ENCODE data around the gene C11orf98. TPM values are rescaled to one million over a fixed set of nuclear protein-coding genes. Genes with fewer than 3 reads are reported as not detected.

Gene C11orf98
- 10 to 100 TPM; 37.9 to 89.1 (median 77.2) TPM for polyA plus RNA-seq (ENCODE audit: low read depth in 6 of 6)

DNA sequence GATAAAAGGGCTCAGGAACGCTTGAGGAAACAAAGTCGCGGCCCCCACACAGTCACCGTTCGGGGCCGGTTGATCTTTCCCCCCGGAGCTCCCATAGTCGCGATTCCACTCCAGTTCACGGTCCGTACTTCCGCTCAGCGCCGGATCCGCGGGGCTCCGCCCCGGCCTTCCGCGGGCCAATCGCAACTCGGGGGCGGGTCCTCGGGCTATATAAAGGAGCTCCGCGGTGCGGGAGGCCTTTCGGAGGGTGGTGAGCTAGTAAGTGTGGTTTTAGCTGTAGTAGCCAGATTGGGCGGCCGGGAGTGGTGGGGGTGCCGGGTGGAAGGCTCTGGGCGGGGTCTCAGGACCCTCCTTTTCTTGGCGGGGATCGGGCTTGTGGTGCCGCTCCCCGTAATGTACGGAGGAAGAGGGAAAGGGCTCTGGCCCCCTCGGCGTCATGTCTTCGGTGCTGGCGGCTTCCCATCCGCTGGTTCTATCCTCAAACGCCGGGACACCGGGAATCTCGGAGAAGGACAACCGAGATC lies at the start of gene C11orf98, which contains the start of gene CSKMT:
C11orf98 (minus strand) TSS at position 136 of the 524 bp plus-strand sequence; CDS start at position 95, 41 bp downstream.
CSKMT (plus strand) TSS at position 238 of the 524 bp plus-strand sequence. CDS start 568 bp downstream, outside the sequence.
- peak; percentile 96 for DNase-seq
- Mint-ChIP-seq H3K27me3 (no peaks in the 10 kb centered on the region), H3K4me1 (peaks cover 25 to 58% (median 41%) of the 10 kb centered on the region in 3 donors), H3K36me3 (peaks cover 7% of the 10 kb centered on the region in 2 donors), H3K27ac (peak within 1 kb of the TSS; percentile 82 to 99 (median 96)), H3K4me3 (peak within 1 kb of the TSS; percentile 95 to 100 (median 97)), H3K9me3 (no peaks in the 10 kb centered on the region)
- peak; percentile 93 for ATAC-seq (ENCODE audit: low read depth in 2 of 2)

DNA sequence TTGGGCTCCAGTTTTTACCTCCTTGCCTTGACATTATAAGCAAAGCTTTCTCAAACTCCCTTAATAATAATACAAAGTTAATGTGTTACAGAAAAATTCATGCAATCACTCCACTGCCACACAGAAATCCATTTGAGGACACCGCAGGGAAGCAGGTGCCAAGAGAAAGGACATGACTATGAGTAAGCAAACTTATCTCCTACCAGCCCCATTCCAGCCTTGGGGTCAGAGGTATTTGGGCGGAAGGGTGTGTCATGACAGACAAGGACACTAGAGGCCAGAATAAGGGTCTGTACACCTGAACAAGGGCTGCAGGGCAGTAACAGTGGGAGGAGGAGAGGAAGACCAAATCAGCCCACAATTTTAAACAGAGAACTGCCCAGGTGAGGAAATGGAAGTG lies 48.3 kb upstream of the C11orf98 start:
- Mint-ChIP-seq H3K27ac (peak overlapping the region in 4 of 6 donors; percentile 27 to 68 (median 54)), H3K27me3 (no peaks in the 10 kb centered on the region), H3K4me3 (peak overlapping the region in 1 of 8 donors; percentile 46), H3K9me3 (no peaks in the 10 kb centered on the region), H3K36me3 (peaks cover 9 to 11% of the 10 kb centered on the region in 2 donors), H3K4me1 (peaks cover 16 to 31% (median 24%) of the 10 kb centered on the region in 3 donors)
- ATAC-seq (ENCODE audit: low read depth in 2 of 2) (no peak), DNase-seq (no peak)

DNA sequence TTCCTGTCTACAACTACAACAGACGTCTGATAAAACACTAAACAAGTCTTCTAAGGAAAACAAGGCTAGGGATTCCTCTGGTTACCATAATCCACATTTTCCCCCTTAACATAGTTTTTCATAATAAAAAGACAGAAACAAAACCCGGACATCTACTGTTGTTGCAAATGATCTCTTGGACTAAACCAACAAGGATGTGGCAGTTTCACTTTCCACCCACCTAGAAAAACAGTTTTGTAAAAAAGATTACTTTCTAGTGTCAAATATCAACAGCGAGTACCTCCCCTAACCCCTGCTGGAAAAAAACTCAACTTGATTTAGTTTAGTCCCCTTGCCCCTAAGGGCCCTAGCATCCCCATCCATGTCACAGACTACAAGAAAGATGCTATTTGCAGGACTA lies 47.9 kb upstream of the C11orf98 start:
- Mint-ChIP-seq H3K36me3 (peaks cover 6 to 9% of the 10 kb centered on the region in 2 donors), H3K4me3 (peak overlapping the region in 1 of 8 donors; percentile 46), H3K27ac (peak overlapping the region in 4 of 6 donors; percentile 27 to 73 (median 43)), H3K9me3 (no peaks in the 10 kb centered on the region), H3K27me3 (no peaks in the 10 kb centered on the region), H3K4me1 (peaks cover 17 to 36% (median 28%) of the 10 kb centered on the region in 3 donors)
- DNase-seq, result no peak
- no peak for ATAC-seq (ENCODE audit: low read depth in 2 of 2)

DNA sequence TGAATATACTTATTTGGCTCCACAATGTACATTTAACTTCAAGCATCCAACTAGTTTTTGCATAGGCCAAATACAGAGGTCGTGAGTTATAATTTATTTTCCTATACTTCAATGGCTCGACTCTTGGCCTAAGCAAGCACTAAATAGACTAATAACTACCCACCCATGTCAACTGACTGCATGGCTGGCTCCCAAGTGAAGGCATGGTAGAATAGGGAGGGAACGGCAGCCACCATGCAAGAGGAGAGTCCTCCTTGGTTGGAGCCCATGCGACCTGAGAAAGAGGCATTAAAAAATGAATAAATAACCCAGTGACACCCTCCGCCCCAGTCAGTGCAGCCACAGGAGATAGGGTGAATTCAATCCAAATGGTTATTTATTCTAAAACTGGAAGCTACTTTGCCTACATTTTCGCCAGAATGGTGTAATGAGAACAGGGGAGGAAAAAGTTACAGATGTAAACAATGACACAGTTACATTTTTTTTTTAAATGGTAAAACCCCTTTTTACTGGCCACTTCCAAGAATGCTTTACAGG lies 47.3 kb upstream of the C11orf98 start:
- no peaks in the 10 kb centered on the region for H3K27me3 Mint-ChIP-seq
- H3K27ac Mint-ChIP-seq, result peak overlapping the region in 4 of 6 donors; percentile 32 to 73 (median 50)
- DNase-seq (no peak), ATAC-seq (ENCODE audit: low read depth in 2 of 2) (no peak)
- H3K4me1 Mint-ChIP-seq, result peaks cover 21 to 41% (median 34%) of the 10 kb centered on the region in 3 donors
- H3K36me3 Mint-ChIP-seq, result peaks cover 5 to 9% of the 10 kb centered on the region in 2 donors
- H3K4me3 Mint-ChIP-seq, result peak overlapping the region in 3 of 8 donors; percentile 35 to 54 (median 46)
- no peaks in the 10 kb centered on the region for H3K9me3 Mint-ChIP-seq

DNA sequence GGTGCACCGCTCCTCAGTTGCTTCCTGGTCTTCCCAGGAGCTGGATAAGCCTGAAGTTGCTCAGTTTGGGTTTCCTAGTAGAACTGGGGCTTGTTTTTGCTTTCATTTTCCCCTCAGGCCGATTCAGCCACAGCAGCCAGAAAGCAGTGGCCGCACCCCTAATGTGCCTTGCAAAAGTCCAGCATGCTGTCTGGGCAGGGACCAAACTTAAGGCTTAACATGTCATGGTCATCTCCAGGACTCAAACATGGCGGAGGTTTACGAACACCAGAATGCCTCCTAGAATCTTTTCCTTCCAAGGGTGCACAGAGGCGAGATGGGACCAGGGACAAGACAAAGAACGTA lies 45.0 kb upstream of the C11orf98 start:
- Mint-ChIP-seq H3K9me3 (no peaks in the 10 kb centered on the region), H3K4me3 (peak overlapping the region; percentile 95 to 100 (median 98)), H3K4me1 (peaks cover 37 to 61% (median 53%) of the 10 kb centered on the region in 3 donors), H3K27me3 (no peaks in the 10 kb centered on the region), H3K27ac (peak overlapping the region; percentile 98 to 100 (median 99)), H3K36me3 (peaks cover 0 to under 1% of the 10 kb centered on the region in 2 donors)
- no peak for DNase-seq
- no peak for ATAC-seq (ENCODE audit: low read depth in 2 of 2)

DNA sequence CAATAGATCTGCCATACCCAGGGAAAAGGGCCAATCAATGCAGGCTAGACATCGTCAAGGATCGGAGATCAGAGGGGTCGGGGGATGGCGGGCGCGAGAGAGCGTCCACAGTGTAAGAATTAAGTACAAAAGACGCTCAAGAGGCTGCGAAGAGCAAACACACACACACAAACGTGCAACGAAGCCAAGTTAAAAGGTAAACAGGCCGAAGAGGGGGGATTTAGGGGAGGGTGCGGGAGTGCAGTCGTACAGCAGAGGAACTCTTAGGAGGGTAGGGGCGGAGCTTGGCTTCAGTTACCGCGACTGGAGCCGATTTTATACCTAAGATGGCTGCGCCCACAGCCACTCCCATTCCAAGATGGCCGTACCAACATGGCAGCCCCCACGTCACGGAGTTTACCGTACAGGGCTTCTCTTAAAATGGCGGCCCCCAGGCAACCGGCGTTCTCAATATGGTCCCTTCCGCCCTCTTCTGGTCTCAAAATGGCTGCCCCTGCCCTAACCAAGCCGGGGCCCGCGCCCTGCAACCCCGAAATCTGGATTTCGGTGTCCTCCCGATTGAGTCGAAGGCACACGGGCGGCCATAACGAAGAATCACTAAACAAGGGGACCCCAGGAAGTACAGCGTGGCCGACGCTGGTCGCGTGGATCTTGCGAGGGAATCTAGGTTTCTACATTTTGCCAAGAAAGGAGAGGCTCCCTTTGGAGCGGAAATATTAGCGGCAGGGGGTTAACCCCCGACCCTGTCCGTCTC lies 44.4 kb upstream of the C11orf98 start:
- Mint-ChIP-seq H3K9me3 (no peaks in the 10 kb centered on the region), H3K4me3 (peak overlapping the region; percentile 95 to 100 (median 98)), H3K27ac (peak overlapping the region; percentile 98 to 100 (median 99)), H3K4me1 (peaks cover 37 to 61% (median 54%) of the 10 kb centered on the region in 3 donors), H3K27me3 (no peaks in the 10 kb centered on the region), H3K36me3 (no peaks in the 10 kb centered on the region)
- ATAC-seq (ENCODE audit: low read depth in 2 of 2) (peak; percentile 75 to 78), DNase-seq (peak; percentile 97)

DNA sequence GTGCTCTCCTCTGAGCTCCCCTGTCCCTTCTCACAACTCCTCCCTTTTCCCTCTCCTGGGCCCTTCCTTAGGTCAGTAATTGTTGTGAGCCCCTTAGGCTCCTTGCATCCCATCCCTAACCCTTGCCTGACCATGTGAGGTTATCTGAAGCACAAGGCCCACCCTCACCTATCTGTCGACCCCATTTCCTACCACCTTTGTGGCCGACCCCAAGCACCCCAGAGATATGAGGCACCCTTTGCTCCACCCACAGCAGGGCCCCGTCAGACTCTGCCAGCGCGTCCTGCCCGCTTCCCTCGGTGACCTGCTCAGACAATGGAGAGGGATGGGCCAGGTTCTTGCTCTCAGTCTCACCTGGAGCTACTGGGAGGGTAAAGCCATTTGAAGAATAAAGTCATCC lies 43.8 kb upstream of the C11orf98 start:
- Mint-ChIP-seq H3K27ac (peak overlapping the region; percentile 98 to 100 (median 99)), H3K27me3 (no peaks in the 10 kb centered on the region), H3K4me1 (peaks cover 37 to 61% (median 54%) of the 10 kb centered on the region in 3 donors), H3K36me3 (no peaks in the 10 kb centered on the region), H3K4me3 (peak overlapping the region; percentile 95 to 100 (median 98)), H3K9me3 (no peaks in the 10 kb centered on the region)
- DNase-seq, result no peak
- ATAC-seq (ENCODE audit: low read depth in 2 of 2), result no peak

DNA sequence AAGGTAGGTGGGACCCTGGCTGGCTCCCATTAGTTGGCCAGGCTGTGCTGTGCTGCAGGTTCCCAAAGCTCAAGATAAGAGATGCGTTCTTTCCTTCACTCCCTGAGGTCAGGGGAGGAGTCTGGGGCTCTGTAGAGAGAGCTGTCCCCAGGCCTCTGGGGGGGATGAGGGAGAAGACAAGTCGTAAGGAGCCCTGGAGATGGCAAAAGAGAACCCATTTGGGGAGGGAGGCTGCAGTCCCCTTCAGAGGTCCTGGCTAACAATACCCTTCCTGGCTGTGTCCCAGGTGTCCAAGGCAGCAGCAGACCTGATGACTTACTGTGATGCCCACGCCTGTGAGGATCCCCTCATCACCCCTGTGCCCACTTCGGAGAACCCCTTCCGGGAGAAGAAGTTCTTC lies 43.4 kb upstream of the C11orf98 start:
- Mint-ChIP-seq H3K9me3 (no peaks in the 10 kb centered on the region), H3K4me1 (peaks cover 37 to 58% (median 54%) of the 10 kb centered on the region in 3 donors), H3K36me3 (no peaks in the 10 kb centered on the region), H3K4me3 (peak overlapping the region; percentile 95 to 100 (median 98)), H3K27ac (peak overlapping the region in 5 of 6 donors; percentile 98 to 100 (median 99)), H3K27me3 (no peaks in the 10 kb centered on the region)
- ATAC-seq (ENCODE audit: low read depth in 2 of 2), result no peak
- DNase-seq, result no peak

DNA sequence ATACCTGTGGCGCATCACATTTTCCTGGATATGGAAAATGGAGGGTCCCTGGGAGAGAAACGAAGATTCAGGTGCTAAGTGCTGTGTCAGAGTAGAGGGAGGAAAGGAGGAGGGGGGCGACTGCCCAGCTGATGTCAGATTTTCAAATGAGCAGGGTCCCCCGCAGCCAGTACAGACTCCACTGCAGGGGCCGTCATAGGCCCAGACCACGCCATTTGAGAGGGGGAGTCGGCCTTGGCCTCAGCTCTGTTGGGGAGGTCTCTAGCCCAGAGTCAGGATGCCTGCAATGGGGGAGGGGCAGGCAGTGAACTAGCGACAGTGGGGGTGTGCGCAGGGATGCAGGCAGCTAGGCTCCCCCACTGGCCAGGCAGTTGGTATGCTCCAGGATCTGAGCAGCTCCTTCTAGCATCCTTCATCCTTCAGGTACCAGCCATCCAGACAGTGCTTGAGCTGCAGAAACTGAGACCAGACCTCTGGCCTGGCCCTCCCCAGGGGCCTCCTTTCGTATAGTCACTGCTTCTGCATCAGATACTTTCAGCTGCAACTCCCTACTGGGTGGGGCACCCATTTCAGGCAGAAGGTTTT lies 42.4 kb upstream of the C11orf98 start, which contains the start of the genes BSCL2 and GNG3:
BSCL2 (minus strand) TSS at position 148 of the 585 bp plus-strand sequence. CDS start 229 bp downstream, outside the sequence.
GNG3 (plus strand) TSS at position 400 of the 585 bp plus-strand sequence. CDS start 620 bp downstream, outside the sequence.
- H3K4me3 Mint-ChIP-seq, result peak within 1 kb of the TSS; percentile 95 to 100 (median 98)
- H3K9me3 Mint-ChIP-seq, result no peaks in the 10 kb centered on the region
- H3K36me3 Mint-ChIP-seq, result no peaks in the 10 kb centered on the region
- ATAC-seq (ENCODE audit: low read depth in 2 of 2) (no peak), DNase-seq (no peak)
- H3K27me3 Mint-ChIP-seq, result no peaks in the 10 kb centered on the region
- H3K27ac Mint-ChIP-seq, result peak within 1 kb of the TSS; percentile 79 to 100 (median 98)
- peaks cover 39 to 56% (median 53%) of the 10 kb centered on the region in 3 donors for H3K4me1 Mint-ChIP-seq

DNA sequence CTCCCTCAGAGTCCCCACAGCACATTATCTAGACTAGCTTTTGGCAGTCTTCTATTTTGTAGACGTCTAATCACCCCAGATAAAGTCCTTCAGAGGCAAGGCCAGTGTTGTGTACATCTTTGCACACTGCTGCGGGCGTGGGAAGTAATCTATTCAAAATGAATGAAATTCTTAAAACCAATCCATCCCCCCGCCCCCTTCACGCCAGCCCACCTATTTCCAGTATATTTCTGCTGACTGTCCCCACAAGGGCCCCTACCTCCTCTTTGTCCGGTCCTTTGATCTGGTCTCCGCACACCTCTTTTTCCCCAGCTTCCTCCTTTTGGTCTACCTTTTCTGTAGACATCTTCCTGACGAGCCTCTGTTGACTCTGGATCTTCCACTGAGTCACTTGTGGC lies 41.8 kb upstream of the C11orf98 start:
- ATAC-seq (ENCODE audit: low read depth in 2 of 2), result no peak
- Mint-ChIP-seq H3K27ac (peak overlapping the region; percentile 33 to 98 (median 86)), H3K36me3 (no peaks in the 10 kb centered on the region), H3K27me3 (no peaks in the 10 kb centered on the region), H3K4me1 (peaks cover 41 to 53% (median 49%) of the 10 kb centered on the region in 3 donors), H3K9me3 (no peaks in the 10 kb centered on the region), H3K4me3 (peak overlapping the region; percentile 87 to 100 (median 98))
- DNase-seq, result no peak

GRCh38 chr11:62705880-62706849 lies 41.2 kb upstream of the C11orf98 start:
- ATAC-seq (ENCODE audit: low read depth in 2 of 2), result peak; percentile 64 to 70
- H3K4me3 Mint-ChIP-seq, result peak overlapping the region; percentile 87 to 100 (median 98)
- H3K9me3 Mint-ChIP-seq, result no peaks in the 10 kb centered on the region
- H3K4me1 Mint-ChIP-seq, result peaks cover 41 to 53% (median 49%) of the 10 kb centered on the region in 3 donors
- no peaks in the 10 kb centered on the region for H3K27me3 Mint-ChIP-seq
- peak; percentile 90 for DNase-seq
- H3K27ac Mint-ChIP-seq, result peak overlapping the region; percentile 84 to 98 (median 92)
- no peaks in the 10 kb centered on the region for H3K36me3 Mint-ChIP-seq

- Mint-ChIP-seq H3K4me3 (peak overlapping the region; percentile 87 to 100 (median 98)), H3K9me3 (no peaks in the 10 kb centered on the region), H3K36me3 (no peaks in the 10 kb centered on the region), H3K4me1 (peaks cover 41 to 49% (median 49%) of the 10 kb centered on the region in 3 donors), H3K27ac (peak overlapping the region; percentile 76 to 96 (median 90)), H3K27me3 (no peaks in the 10 kb centered on the region)
- DNase-seq (no peak), ATAC-seq (ENCODE audit: low read depth in 2 of 2) (no peak)
Observed at GRCh38 chr11:62705413-62705812, 40.4 kb upstream of the C11orf98 start.

All from naive B cell (primary cell).